OCI-LY3 (cell line): ENCODE results near the gene YPEL3.

ENCODE experiments used
- CTCF ChIP-seq: fragments of 200-600, 300-600 bp; sonication (generic); IDR thresholded peaks from 2 replicates; pipeline ENCODE4 v1.5.1; 2014; ENCODE audit warnings: antibody characterized with exemption, low read length, low read depth
- EZH2phosphoT487 ChIP-seq: fragments of 200-600 bp; shearing (Covaris generic); IDR thresholded peaks from 2 replicates; pipeline ENCODE4 v1.6.1; 2018; ENCODE audit warnings: antibody characterized with exemption, mixed run types, low read depth

GRCh38 chr16:30144917-30145316 lies 48.9 kb upstream of the YPEL3 start:
- TF ChIP-seq CTCF (no peak), EZH2phosphoT487 (no peak)
